ENCODE measurements around the gene JAZF1.

The JAZF1 gene

DNA sequence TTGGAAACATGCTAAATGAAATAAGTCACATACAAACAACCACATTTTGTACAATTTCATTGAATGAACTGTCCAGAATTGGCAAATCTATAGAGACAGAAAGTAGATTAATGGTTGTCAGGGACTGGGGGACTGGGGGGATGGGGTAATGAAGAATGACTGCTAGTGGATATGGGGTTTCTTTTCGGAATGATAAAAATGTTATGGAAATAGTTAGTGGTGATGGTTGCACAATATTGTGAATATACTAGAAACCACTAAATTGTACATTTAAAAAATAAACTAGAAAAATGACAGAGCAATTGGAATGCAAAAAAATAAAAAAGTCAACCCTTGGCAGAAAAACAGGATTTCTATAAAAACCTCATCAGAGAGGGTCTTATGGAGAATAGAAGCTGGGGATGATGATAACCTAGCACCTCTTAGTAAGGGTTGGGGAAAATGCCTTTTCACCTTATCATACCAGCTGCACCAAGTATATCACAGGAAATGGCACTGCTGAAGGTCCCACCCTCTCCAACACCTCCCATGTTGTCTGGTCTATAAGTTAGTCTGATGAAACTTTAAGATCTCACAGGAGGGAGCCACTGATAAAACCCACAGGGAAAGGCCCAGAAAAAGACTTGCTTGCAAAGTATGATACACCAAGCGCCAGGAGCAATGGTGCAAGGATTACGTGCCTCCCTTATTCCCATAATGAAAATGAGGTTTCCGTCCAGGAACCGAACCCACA is 23.1 kb upstream of the JAZF1 start:
- no peaks in the 10 kb centered on the region for H3K36me3 ChIP-seq (ENCODE audit: insufficient read depth, insufficient read length, low read length)
- H3K9me3 ChIP-seq (ENCODE audit: insufficient read depth, low read length) = no peaks in the 10 kb centered on the region
- H3K9ac ChIP-seq (ENCODE audit: insufficient read length, low read depth) = no peak overlapping the region
- no peak for DNase-seq (ENCODE audit: low read depth, low spot score)
- no peak overlapping the region for H3K4me3 ChIP-seq (ENCODE audit: insufficient read length, low read depth)
- no peaks in the 10 kb centered on the region for H3K27me3 ChIP-seq (ENCODE audit: insufficient read depth, insufficient read length)
- TF ChIP-seq SUZ12 (IDR thresholded peaks at IDR 0.05; ENCODE audit: extremely low read depth, insufficient read depth, insufficient read length) (no peak), YY1 (IDR thresholded peaks at IDR 0.05; ENCODE audit: insufficient read depth, insufficient read length) (no peak), ZNF274 (IDR thresholded peaks at IDR 0.05; ENCODE audit: low read depth, low read length) (no peak)
- H3K4me1 ChIP-seq (ENCODE audit: insufficient read depth, insufficient read length) = no peaks in the 10 kb centered on the region

DNA sequence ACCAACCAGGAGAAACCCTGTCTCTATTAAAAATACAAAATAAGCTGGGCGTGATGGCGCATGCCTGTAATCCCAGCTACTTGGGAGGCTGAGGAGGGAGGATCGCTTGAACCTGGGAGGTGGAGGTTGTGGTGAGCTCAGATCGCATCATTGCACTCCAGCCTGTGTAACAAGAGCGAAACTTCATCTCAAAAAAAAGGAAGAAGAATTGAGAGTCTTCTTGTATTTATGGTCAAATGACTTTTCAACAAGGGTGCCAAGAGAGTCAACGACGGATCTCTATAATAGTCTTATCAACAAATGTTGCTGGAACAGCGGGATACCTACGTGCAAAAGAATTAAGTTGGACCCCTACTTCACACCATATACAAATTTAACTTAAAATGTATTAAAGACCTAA is 21.6 kb upstream of the JAZF1 start:
- Histone ChIP-seq H3K9me3 (ENCODE audit: insufficient read depth, low read length) (no peaks in the 10 kb centered on the region), H3K36me3 (ENCODE audit: insufficient read depth, insufficient read length, low read length) (no peaks in the 10 kb centered on the region)
- TF ChIP-seq ZNF274 (IDR thresholded peaks at IDR 0.05; ENCODE audit: low read depth, low read length) = no peak
- no peak for TF ChIP-seq YY1 (IDR thresholded peaks at IDR 0.05; ENCODE audit: insufficient read depth, insufficient read length)
- TF ChIP-seq SUZ12 (IDR thresholded peaks at IDR 0.05; ENCODE audit: extremely low read depth, insufficient read depth, insufficient read length) = no peak

DNA sequence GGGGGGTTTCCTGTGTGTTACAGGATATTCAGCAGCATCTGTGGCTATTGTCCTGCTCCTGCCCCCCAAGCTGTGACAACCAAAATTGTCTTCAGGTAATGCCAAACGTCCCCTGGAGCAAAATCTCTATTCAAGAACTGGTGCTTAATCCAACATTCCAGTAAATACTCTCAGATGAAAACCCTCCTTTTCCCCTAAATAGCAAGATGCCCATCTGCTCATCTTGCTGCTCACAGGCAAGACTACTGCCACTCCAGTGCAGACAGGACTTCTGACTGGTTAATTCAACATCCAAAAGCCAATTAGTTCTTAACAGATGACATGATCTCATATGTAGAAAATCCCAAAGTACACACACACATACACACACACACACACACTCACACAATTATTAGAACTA is 20.5 kb upstream of the JAZF1 start:
- H3K9ac ChIP-seq (ENCODE audit: insufficient read length, low read depth) = no peak overlapping the region
- no peak for DNase-seq (ENCODE audit: low read depth, low spot score)
- H3K4me3 ChIP-seq (ENCODE audit: insufficient read length, low read depth) = no peak overlapping the region
- no peaks in the 10 kb centered on the region for H3K36me3 ChIP-seq (ENCODE audit: insufficient read depth, insufficient read length, low read length)
- no peaks in the 10 kb centered on the region for H3K9me3 ChIP-seq (ENCODE audit: insufficient read depth, low read length)
- TF ChIP-seq YY1 (IDR thresholded peaks at IDR 0.05; ENCODE audit: insufficient read depth, insufficient read length) = no peak
- TF ChIP-seq ZNF274 (IDR thresholded peaks at IDR 0.05; ENCODE audit: low read depth, low read length) = no peak
- TF ChIP-seq SUZ12 (IDR thresholded peaks at IDR 0.05; ENCODE audit: extremely low read depth, insufficient read depth, insufficient read length) = no peak
- no peaks in the 10 kb centered on the region for H3K4me1 ChIP-seq (ENCODE audit: insufficient read depth, insufficient read length)
- H3K27me3 ChIP-seq (ENCODE audit: insufficient read depth, insufficient read length) = no peaks in the 10 kb centered on the region

More for the DNA sequence above, 21.6 kb upstream of the JAZF1 start:
- Histone ChIP-seq H3K4me3 (ENCODE audit: insufficient read length, low read depth) (no peak overlapping the region), H3K4me1 (ENCODE audit: insufficient read depth, insufficient read length) (no peaks in the 10 kb centered on the region), H3K27me3 (ENCODE audit: insufficient read depth, insufficient read length) (no peaks in the 10 kb centered on the region), H3K9ac (ENCODE audit: insufficient read length, low read depth) (no peak overlapping the region)
- no peak for DNase-seq (ENCODE audit: low read depth, low spot score)

DNA sequence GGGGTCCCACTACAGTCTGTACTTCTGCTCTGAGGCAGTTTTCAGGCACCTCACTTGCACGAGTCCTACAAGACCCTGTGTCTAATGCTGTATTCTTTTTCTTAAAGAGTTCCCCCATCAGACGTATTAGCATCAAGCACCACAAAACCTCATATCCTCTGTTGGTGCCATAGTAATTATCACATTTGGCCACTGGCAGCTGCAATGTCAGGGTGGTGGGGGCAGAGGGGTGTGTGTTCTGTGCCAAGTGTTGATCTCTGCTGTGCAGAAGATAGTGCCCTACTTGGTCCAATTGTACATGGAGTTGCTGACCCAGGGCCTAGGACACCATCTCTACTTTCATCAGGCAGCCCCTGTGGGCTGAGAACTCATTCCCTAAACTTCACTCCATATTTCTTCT is 20.0 kb upstream of the JAZF1 start:
- no peak for DNase-seq (ENCODE audit: low read depth, low spot score)

DNA sequence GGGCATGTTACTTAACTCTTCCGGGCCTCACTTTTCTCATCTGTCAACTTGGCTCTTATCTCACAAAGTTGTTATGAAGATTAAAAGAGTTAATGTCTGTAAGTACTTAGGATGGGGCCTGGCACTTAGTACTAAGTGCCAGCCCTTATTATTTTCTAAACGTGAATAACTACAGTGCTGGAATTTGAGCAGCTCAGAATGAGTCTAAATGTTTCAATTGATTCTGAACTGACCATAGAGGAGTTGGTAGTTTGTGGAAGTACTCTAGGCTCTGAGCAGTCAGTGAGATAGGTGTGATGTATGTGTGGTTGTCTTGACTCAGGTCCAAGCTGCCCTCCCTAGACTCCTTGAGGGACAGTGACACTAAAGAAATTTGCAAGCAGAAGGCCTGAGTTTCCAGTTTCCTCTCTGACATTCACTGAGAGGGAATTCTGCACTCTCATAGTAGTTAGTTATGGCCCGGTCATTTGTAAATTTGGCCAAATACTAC is 18.5 kb upstream of the JAZF1 start:
- no peaks in the 10 kb centered on the region for H3K9me3 ChIP-seq (ENCODE audit: insufficient read depth, low read length)
- no peaks in the 10 kb centered on the region for H3K27me3 ChIP-seq (ENCODE audit: insufficient read depth, insufficient read length)
- TF ChIP-seq SUZ12 (IDR thresholded peaks at IDR 0.05; ENCODE audit: extremely low read depth, insufficient read depth, insufficient read length) (no peak), ZNF274 (IDR thresholded peaks at IDR 0.05; ENCODE audit: low read depth, low read length) (no peak), YY1 (IDR thresholded peaks at IDR 0.05; ENCODE audit: insufficient read depth, insufficient read length) (no peak)
- no peaks in the 10 kb centered on the region for H3K36me3 ChIP-seq (ENCODE audit: insufficient read depth, insufficient read length, low read length)
- no peak for DNase-seq (ENCODE audit: low read depth, low spot score)
- no peak overlapping the region for H3K4me3 ChIP-seq (ENCODE audit: insufficient read length, low read depth)
- no peak overlapping the region for H3K9ac ChIP-seq (ENCODE audit: insufficient read length, low read depth)
- H3K4me1 ChIP-seq (ENCODE audit: insufficient read depth, insufficient read length) = no peaks in the 10 kb centered on the region

More for the DNA sequence above, 20.0 kb upstream of the JAZF1 start:
- Histone ChIP-seq H3K4me1 (ENCODE audit: insufficient read depth, insufficient read length) (no peaks in the 10 kb centered on the region), H3K36me3 (ENCODE audit: insufficient read depth, insufficient read length, low read length) (no peaks in the 10 kb centered on the region), H3K9ac (ENCODE audit: insufficient read length, low read depth) (no peak overlapping the region), H3K4me3 (ENCODE audit: insufficient read length, low read depth) (no peak overlapping the region), H3K27me3 (ENCODE audit: insufficient read depth, insufficient read length) (no peaks in the 10 kb centered on the region), H3K9me3 (ENCODE audit: insufficient read depth, low read length) (no peaks in the 10 kb centered on the region)
- TF ChIP-seq SUZ12 (IDR thresholded peaks at IDR 0.05; ENCODE audit: extremely low read depth, insufficient read depth, insufficient read length) = no peak
- TF ChIP-seq YY1 (IDR thresholded peaks at IDR 0.05; ENCODE audit: insufficient read depth, insufficient read length) = no peak
- no peak for TF ChIP-seq ZNF274 (IDR thresholded peaks at IDR 0.05; ENCODE audit: low read depth, low read length)

DNA sequence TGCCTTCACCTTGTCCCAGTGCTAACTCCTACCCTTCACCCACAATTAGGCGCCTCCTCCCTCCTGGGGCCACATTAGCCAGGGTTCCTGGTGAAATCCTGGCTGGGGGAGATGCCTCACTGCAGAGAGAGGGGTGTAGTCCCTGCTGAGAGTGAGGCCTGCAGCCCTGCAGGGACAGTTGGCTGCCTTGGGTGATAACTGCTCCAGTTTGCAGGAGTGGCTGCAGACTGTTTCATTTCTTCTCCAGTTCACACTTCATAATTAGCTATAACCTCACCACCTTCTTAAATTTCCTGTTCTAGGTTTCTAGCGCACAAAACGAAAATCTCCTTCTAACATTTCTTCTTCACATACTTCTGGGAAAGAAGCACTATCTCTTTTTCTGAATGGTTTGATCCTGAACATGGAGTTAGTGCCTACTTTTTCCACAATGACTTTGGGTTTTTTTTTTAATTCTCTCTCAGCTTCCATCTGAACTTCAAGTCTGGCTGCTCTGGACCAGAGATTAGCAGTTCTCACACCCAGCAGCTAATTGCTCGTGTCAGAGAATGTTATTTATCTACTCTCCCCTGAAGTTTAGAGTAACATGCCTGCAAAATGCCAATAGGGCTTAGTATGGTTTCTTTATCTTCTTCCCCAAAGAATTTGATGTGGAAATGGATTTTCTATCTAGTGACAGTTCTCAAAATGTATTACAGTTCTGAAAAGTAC is 15.5 kb upstream of the JAZF1 start:
- H3K4me3 ChIP-seq (ENCODE audit: insufficient read length, low read depth) = no peak overlapping the region
- no peaks in the 10 kb centered on the region for H3K36me3 ChIP-seq (ENCODE audit: insufficient read depth, insufficient read length, low read length)
- DNase-seq (ENCODE audit: low read depth, low spot score) = no peak
- TF ChIP-seq YY1 (IDR thresholded peaks at IDR 0.05; ENCODE audit: insufficient read depth, insufficient read length) (no peak), ZNF274 (IDR thresholded peaks at IDR 0.05; ENCODE audit: low read depth, low read length) (no peak), SUZ12 (IDR thresholded peaks at IDR 0.05; ENCODE audit: extremely low read depth, insufficient read depth, insufficient read length) (no peak)
- no peaks in the 10 kb centered on the region for H3K27me3 ChIP-seq (ENCODE audit: insufficient read depth, insufficient read length)
- no peaks in the 10 kb centered on the region for H3K9me3 ChIP-seq (ENCODE audit: insufficient read depth, low read length)
- no peaks in the 10 kb centered on the region for H3K4me1 ChIP-seq (ENCODE audit: insufficient read depth, insufficient read length)
- H3K9ac ChIP-seq (ENCODE audit: insufficient read length, low read depth) = no peak overlapping the region
